IMR-90 (cell line): ENCODE results near the gene SMYD2. TPM values are rescaled to one million over a fixed set of nuclear protein-coding genes. Genes with fewer than 3 reads are reported as not detected.

Experiments used
- ATAC-seq: fragments of 200-7000 bp; cut with Tn5 transposase; 2 replicates; pipeline ENCODE4 v1.9.1; 2020; ENCODE audit warnings: low read depth, mild to moderate bottlenecking, moderate library complexity
- BruUV-seq: library from RNA; stranded (reverse); fragments of 400-500 nt; replicated peaks from 2 replicates; lab custom pipeline; 2021; lab: Mats Ljungman, UMichigan
- CTCF ChIA-PET: fragments of 300-600 bp; formaldehyde crosslinking; extraction: SDS; loops from one replicate; lab custom pipeline; 2021; ENCODE audit warnings: antibody characterized with exemption; lab: Yijun Ruan, JAX
- POLR2A ChIA-PET: fragments of 300-600 bp; sonication (Branson Sonifier 250); formaldehyde crosslinking; loops from one replicate; lab custom pipeline; 2022; ENCODE audit warnings: antibody characterized with exemption; ENCODE audit not compliant: unreplicated experiment; lab: Charles Lee
- DNase-seq: peaks from one replicate; pipeline ENCODE4 v3.0.0; 2013
- H2AFZ ChIP-seq: replicated peaks from 2 replicates; pipeline ENCODE3; 2013; ENCODE audit warnings: low read length, mild to moderate bottlenecking; ENCODE audit not compliant: poor library complexity
- H2AK5ac ChIP-seq: 2 replicates; pipeline ENCODE4 v1.6.1; 2013; ENCODE audit warnings: low read depth, low read length, inconsistent platforms
- H2AK9ac ChIP-seq: replicated peaks from 2 replicates; pipeline ENCODE3; 2013; ENCODE audit warnings: mild to moderate bottlenecking, low read depth, low read length, moderate library complexity; ENCODE audit not compliant: poor library complexity
- H2BK120ac ChIP-seq: 2 replicates; pipeline ENCODE4 v1.6.1; 2013; ENCODE audit warnings: low read depth, low read length, inconsistent platforms
- H2BK15ac ChIP-seq: 3 replicates; pipeline ENCODE4 v1.6.1; 2013; ENCODE audit warnings: low read depth, low read length, inconsistent platforms
- H2BK20ac ChIP-seq: 2 replicates; pipeline ENCODE4 v1.6.1; 2013; ENCODE audit warnings: low read depth, mild to moderate bottlenecking, inconsistent platforms, low read length, moderate library complexity
- H2BK5ac ChIP-seq: 2 replicates; pipeline ENCODE4 v1.6.1; 2013; ENCODE audit warnings: mild to moderate bottlenecking, low read depth, low read length, inconsistent platforms; ENCODE audit not compliant: poor library complexity, severe bottlenecking
- H3K14ac ChIP-seq: replicated peaks from 2 replicates; pipeline ENCODE4 v1.6.1; 2013; ENCODE audit warnings: low read depth, low read length, inconsistent platforms
- H3K18ac ChIP-seq: 2 replicates; pipeline ENCODE4 v1.6.1; 2013; ENCODE audit warnings: low read depth, low read length, control low read depth
- H3K23ac ChIP-seq: 2 replicates; pipeline ENCODE4 v1.6.1; 2013; ENCODE audit warnings: low read depth, low read length, inconsistent platforms
- H3K27ac ChIP-seq: 2 replicates; pipeline ENCODE4 v1.5.1; 2013; ENCODE audit warnings: mild to moderate bottlenecking, control low read depth, low read length; ENCODE audit not compliant: insufficient read depth
- H3K27me3 ChIP-seq: 2 replicates; pipeline ENCODE4 v1.6.1; 2013; ENCODE audit warnings: low read length; ENCODE audit not compliant: control insufficient read depth, insufficient read depth
- H3K36me3 ChIP-seq: 2 replicates; pipeline ENCODE4 v1.6.1; 2013; ENCODE audit warnings: low read length, mixed read lengths; ENCODE audit not compliant: control insufficient read depth, insufficient read depth
- H3K4ac ChIP-seq: 2 replicates; pipeline ENCODE4 v1.6.1; 2013; ENCODE audit warnings: low read depth, low read length, inconsistent platforms
- H3K4me1 ChIP-seq: 2 replicates; pipeline ENCODE4 v1.6.1; 2013; ENCODE audit warnings: low read length, mixed read lengths; ENCODE audit not compliant: control insufficient read depth, insufficient read depth
- H3K4me2 ChIP-seq: 2 replicates; pipeline ENCODE4 v1.6.1; 2013; ENCODE audit warnings: low read depth, mild to moderate bottlenecking, control low read depth, low read length, moderate library complexity
- H3K4me3 ChIP-seq: 2 replicates; pipeline ENCODE4 v1.5.1; 2013; ENCODE audit warnings: low read depth, mild to moderate bottlenecking, control low read depth, low read length, moderate library complexity; ENCODE audit not compliant: insufficient read depth
- H3K56ac ChIP-seq: 2 replicates; pipeline ENCODE4 v1.6.1; 2013; ENCODE audit warnings: low read length, inconsistent platforms; ENCODE audit not compliant: insufficient read depth; ENCODE audit errors: extremely low read depth
- H3K79me1 ChIP-seq, 2 experiments: 2 replicates each; pipeline ENCODE4 v1.6.1; 2013; ENCODE audit warnings: low read length in 2 of 2, inconsistent platforms in 1 of 2, low read depth in 1 of 2
- H3K9ac ChIP-seq: 2 replicates; pipeline ENCODE4 v1.6.1; 2013; ENCODE audit warnings: low read depth, low read length, control low read depth
- H3K9me1 ChIP-seq: 2 replicates; pipeline ENCODE4 v1.6.1; 2013; ENCODE audit warnings: low read length, inconsistent platforms; ENCODE audit not compliant: insufficient read depth
- H3K9me3 ChIP-seq: 2 replicates; pipeline ENCODE4 v1.6.1; 2013; ENCODE audit warnings: low read length; ENCODE audit not compliant: control insufficient read depth, insufficient read depth
- H4K20me1 ChIP-seq: 2 replicates; pipeline ENCODE4 v1.6.1; 2013; ENCODE audit warnings: low read length, inconsistent platforms; ENCODE audit not compliant: insufficient read depth
- H4K5ac ChIP-seq: 2 replicates; pipeline ENCODE4 v1.6.1; 2013; ENCODE audit warnings: mild to moderate bottlenecking, low read depth, low read length, control low read depth
- H4K8ac ChIP-seq, 2 experiments: 2 replicates each; pipeline ENCODE4 v1.6.1; 2013; ENCODE audit warnings: low read depth in 2 of 2, low read length in 2 of 2, control low read depth in 1 of 2, inconsistent platforms in 1 of 2
- H4K91ac ChIP-seq: 2 replicates; pipeline ENCODE4 v1.6.1; 2013; ENCODE audit warnings: low read depth, low read length, inconsistent platforms; ENCODE audit not compliant: insufficient read depth
- BHLHE40 ChIP-seq: fragments of 150-350 bp; IDR thresholded peaks from 2 replicates; pipeline ENCODE4 v1.6.1; 2016; ENCODE audit warnings: mild to moderate bottlenecking, low read depth, low read length
- CEBPB ChIP-seq: IDR thresholded peaks from 2 replicates; pipeline ENCODE4 v1.6.1; 2012; ENCODE audit warnings: low read depth, low read length, improper control_type of control experiment
- CHD1 ChIP-seq: IDR thresholded peaks from 2 replicates; pipeline ENCODE4 v1.6.1; 2012; ENCODE audit warnings: low read depth, low read length, improper control_type of control experiment
- FOS ChIP-seq: fragments of 150-350 bp; IDR thresholded peaks from 2 replicates; pipeline ENCODE4 v1.6.1; 2016; ENCODE audit warnings: low read depth, low read length
- MAZ ChIP-seq: IDR thresholded peaks from 2 replicates; pipeline ENCODE4 v1.6.1; 2012; ENCODE audit warnings: low read depth, mild to moderate bottlenecking, low read length, improper control_type of control experiment, moderate library complexity, borderline replicate concordance
- MXI1 ChIP-seq: IDR thresholded peaks from 2 replicates; pipeline ENCODE4 v1.6.1; 2012; ENCODE audit warnings: low read depth, mild to moderate bottlenecking, low read length, moderate library complexity, borderline replicate concordance
- NFE2L2 ChIP-seq: fragments of 150-350 bp; IDR thresholded peaks from 2 replicates; pipeline ENCODE4 v1.6.1; 2016; ENCODE audit warnings: low read depth, mild to moderate bottlenecking, low read length
- POLR2A ChIP-seq: IDR thresholded peaks from 2 replicates; pipeline ENCODE4 v1.6.1; 2012; ENCODE audit warnings: mild to moderate bottlenecking, low read depth, low read length
- RAD21 ChIP-seq: IDR thresholded peaks from 2 replicates; pipeline ENCODE4 v1.6.1; 2012; ENCODE audit warnings: low read length, improper control_type of control experiment
- RCOR1 ChIP-seq: IDR thresholded peaks from 2 replicates; pipeline ENCODE4 v1.6.1; 2012; ENCODE audit warnings: mild to moderate bottlenecking, low read length, improper control_type of control experiment; ENCODE audit not compliant: insufficient replicate concordance
- RFX5 ChIP-seq: IDR thresholded peaks from 2 replicates; pipeline ENCODE4 v1.8.0; 2012; ENCODE audit warnings: low read depth, mild to moderate bottlenecking, low read length, moderate library complexity
- SMC3 ChIP-seq: fragments of 150-350 bp; IDR thresholded peaks from 2 replicates; pipeline ENCODE4 v1.6.1; 2016; ENCODE audit warnings: low read depth, mild to moderate bottlenecking, antibody characterized with exemption, low read length, moderate library complexity
- WGBS, 2 experiments: methylation state at CpG; one replicate each; pipeline versions ENCODE4 v1.1.5 to v1.1.7; 2013; ENCODE audit warnings: missing lambda C conversion rate in 2 of 2; ENCODE audit not compliant: insufficient read length in 1 of 2; ENCODE audit errors: extremely low coverage in 2 of 2; 5-methylcytosine and 5-hydroxymethylcytosine counted together
- dilution Hi-C: fragments of 300-500 bp; cut with HindIII; formaldehyde crosslinking; loops from one replicate; pipeline ENCODE4 v1.14.3; 2018; ENCODE audit warnings: low sequenced_read_pairs; ENCODE audit not compliant: unreplicated experiment
- in situ Hi-C: fragments of 300-500 bp; cut with MboI; formaldehyde crosslinking; loops from 3 replicates; pipeline ENCODE4 v1.14.3; 2019; ENCODE audit warnings: low sequenced_read_pairs, inconsistent platforms, mixed read lengths
- intact Hi-C: fragments of 100-400 bp; cut with micrococcal nuclease; formaldehyde crosslinking; loops from 2 replicates; pipeline ENCODE4 v1.10.0; 2022
- polyA plus RNA-seq, 3 experiments: library from polyadenylated mRNA; depleted of rRNA; stranded (reverse); fragments of >200 nt; gene quantifications; 2 replicates each; pipeline ENCODE4 v1.2.3, GENCODE V29; 2012; ENCODE audit warnings: low replicate concordance in 1 of 3
- total RNA-seq: library from RNA; depleted of rRNA; stranded (reverse); fragments of >200 nt; gene quantifications from 2 replicates; pipeline ENCODE4 v1.2.3, GENCODE V29; 2012
- TF ChIP-seq, protein P1 (sequence below): fragments of 150-350 bp; IDR thresholded peaks from 2 replicates; pipeline ENCODE4 v1.6.1; 2017; ENCODE audit warnings: mild to moderate bottlenecking, antibody characterized with exemption, low read length, low read depth
- TF ChIP-seq, protein P2 (sequence below): fragments of 150-350 bp; IDR thresholded peaks from 2 replicates; pipeline ENCODE4 v1.6.1; 2016; ENCODE audit warnings: low read depth, mild to moderate bottlenecking, low read length, moderate library complexity, borderline replicate concordance
- TF ChIP-seq, protein P3 (sequence below): conservative IDR thresholded peaks from 2 replicates; pipeline ENCODE4 v1.5.1; 2012; ENCODE audit warnings: mild to moderate bottlenecking, low read depth, low read length, improper control_type of control experiment

Gene SMYD2
- total and polyA plus RNA-seq, 2 of the 4 experiments (the other 2 are of a cell fraction), result 32.7 to 61.7 TPM

DNA sequence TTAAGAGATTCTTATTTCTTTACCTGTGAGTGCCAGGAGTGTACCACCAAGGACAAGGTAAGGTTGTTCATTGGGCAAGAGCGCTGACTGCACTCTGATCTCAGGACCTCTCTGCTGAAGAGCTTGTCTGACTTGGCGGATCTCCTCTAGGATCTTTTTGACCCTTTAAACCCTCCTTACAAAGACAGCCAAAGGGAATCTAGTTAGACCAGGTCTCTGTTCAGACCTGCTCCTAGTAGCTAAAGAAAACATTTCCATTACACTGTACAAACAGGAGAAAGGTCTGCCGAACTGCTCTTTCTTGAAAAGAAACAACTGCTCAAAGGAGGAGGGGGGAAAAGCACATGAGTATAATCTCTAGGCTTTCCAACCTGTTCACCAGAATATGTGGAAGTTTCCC is 49.3 kb downstream of the SMYD2 start:
- Histone ChIP-seq H3K4ac (no peak overlapping the region), H2BK20ac (no peak overlapping the region), H2AK5ac (no peak overlapping the region), H3K9me1 (no peaks in the 10 kb centered on the region; the same call in 1 of the 2 replicates), H3K79me1 (peaks cover 0 to 15% of the 10 kb centered on the region in 2 experiments; a peak in 2 of 4 replicates), H2BK5ac (no peak overlapping the region), H3K4me3 (no peak overlapping the region), H4K5ac (no peak overlapping the region), H3K9me3 (no peaks in the 10 kb centered on the region), H3K23ac (no peak overlapping the region), H2AFZ (no peak overlapping the region), H3K36me3 (peaks cover 3% of the 10 kb centered on the region; the same call in 1 of the 2 replicates), H2BK15ac (no peak overlapping the region), H4K8ac (no peak overlapping the region), H3K9ac (no peak overlapping the region), H3K18ac (no peak overlapping the region), H3K4me2 (no peak overlapping the region), H3K14ac (no peak overlapping the region), H4K91ac (no peak overlapping the region), H3K27ac (no peak overlapping the region), H2AK9ac (no peak overlapping the region), H2BK120ac (no peak overlapping the region), H4K20me1 (no peaks in the 10 kb centered on the region; the same call in 1 of the 2 replicates), H3K27me3 (no peaks in the 10 kb centered on the region), H3K56ac (no peak overlapping the region), H3K4me1 (peaks cover 5% of the 10 kb centered on the region)
- CTCF ChIA-PET, result interaction anchor here (1.2 to 7.9 kb wide), 2 partner anchors 69 to 116 kb away, joined by 5 to 79 read pairs; no protein-coding TSS in a partner anchor
- TF ChIP-seq BHLHE40 (no peak), SMC3 (no peak), POLR2A (no peak), MAZ (no peak), RFX5 (no peak), NFE2L2 (no peak), CHD1 (no peak), CEBPB (no peak), RAD21 (no peak), FOS (no peak), MXI1 (no peak), RCOR1 (no peak)
- TF ChIP-seq, protein P1, sequence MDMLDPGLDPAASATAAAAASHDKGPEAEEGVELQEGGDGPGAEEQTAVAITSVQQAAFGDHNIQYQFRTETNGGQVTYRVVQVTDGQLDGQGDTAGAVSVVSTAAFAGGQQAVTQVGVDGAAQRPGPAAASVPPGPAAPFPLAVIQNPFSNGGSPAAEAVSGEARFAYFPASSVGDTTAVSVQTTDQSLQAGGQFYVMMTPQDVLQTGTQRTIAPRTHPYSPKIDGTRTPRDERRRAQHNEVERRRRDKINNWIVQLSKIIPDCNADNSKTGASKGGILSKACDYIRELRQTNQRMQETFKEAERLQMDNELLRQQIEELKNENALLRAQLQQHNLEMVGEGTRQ, result no peak
- TF ChIP-seq, protein P2, sequence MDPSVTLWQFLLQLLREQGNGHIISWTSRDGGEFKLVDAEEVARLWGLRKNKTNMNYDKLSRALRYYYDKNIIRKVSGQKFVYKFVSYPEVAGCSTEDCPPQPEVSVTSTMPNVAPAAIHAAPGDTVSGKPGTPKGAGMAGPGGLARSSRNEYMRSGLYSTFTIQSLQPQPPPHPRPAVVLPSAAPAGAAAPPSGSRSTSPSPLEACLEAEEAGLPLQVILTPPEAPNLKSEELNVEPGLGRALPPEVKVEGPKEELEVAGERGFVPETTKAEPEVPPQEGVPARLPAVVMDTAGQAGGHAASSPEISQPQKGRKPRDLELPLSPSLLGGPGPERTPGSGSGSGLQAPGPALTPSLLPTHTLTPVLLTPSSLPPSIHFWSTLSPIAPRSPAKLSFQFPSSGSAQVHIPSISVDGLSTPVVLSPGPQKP, result no peak
- TF ChIP-seq, protein P3, sequence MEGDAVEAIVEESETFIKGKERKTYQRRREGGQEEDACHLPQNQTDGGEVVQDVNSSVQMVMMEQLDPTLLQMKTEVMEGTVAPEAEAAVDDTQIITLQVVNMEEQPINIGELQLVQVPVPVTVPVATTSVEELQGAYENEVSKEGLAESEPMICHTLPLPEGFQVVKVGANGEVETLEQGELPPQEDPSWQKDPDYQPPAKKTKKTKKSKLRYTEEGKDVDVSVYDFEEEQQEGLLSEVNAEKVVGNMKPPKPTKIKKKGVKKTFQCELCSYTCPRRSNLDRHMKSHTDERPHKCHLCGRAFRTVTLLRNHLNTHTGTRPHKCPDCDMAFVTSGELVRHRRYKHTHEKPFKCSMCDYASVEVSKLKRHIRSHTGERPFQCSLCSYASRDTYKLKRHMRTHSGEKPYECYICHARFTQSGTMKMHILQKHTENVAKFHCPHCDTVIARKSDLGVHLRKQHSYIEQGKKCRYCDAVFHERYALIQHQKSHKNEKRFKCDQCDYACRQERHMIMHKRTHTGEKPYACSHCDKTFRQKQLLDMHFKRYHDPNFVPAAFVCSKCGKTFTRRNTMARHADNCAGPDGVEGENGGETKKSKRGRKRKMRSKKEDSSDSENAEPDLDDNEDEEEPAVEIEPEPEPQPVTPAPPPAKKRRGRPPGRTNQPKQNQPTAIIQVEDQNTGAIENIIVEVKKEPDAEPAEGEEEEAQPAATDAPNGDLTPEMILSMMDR, result no peak
- in situ Hi-C loops, result loop anchor here (5.0 kb wide), 3 partner anchors 118 to 1197 kb away; no protein-coding TSS in a partner anchor
- intact Hi-C loops, result loop anchor here (10.0 kb wide), 2 partner anchors 225 to 815 kb away; partner anchors contain the start of gene PTPN14
- dilution Hi-C loops, result no loop called here
- 100% methylated on average over 1 of the region's 3 CpGs; no CpG with 5 or more reads in 1 of the 2 experiments for WGBS, 2 experiments
- BruUV-seq, result no TSS peak
- ATAC-seq (no peak), DNase-seq (no peak)
- POLR2A ChIA-PET, result no interaction called here
